Measurements from ENCODE around the gene FLT4. TPM values are rescaled to one million over a fixed set of nuclear protein-coding genes. Genes with fewer than 3 reads are reported as not detected.

FLT4 gene
- total RNA-seq, 1 experiment from 2014 or later: 6.3 TPM

GRCh38 chr5:180629831-180630382 is 19.5 kb downstream of the FLT4 start:
- no peak overlapping the region for H2BK15ac ChIP-seq (ENCODE audit: low read depth, low read length)
- no peaks in the 10 kb centered on the region for H3K9me3 ChIP-seq (ENCODE audit: control insufficient read depth, low read depth, low read length)
- H3K4me1 Mint-ChIP-seq: peaks cover 5 to 6% of the 10 kb centered on the region in 2 experiments; a peak in 2 of 4 replicates
- H3K27ac Mint-ChIP-seq: no peak overlapping the region; a peak in 1 of 7 replicates
- H3K23ac ChIP-seq (ENCODE audit: insufficient read length, low read depth, low read length): no peak overlapping the region
- H3T11ph ChIP-seq (ENCODE audit: low read length): no peak overlapping the region
- H3K4me2 ChIP-seq (ENCODE audit: insufficient read depth, insufficient read length, low read length): no peak overlapping the region
- H2BK12ac ChIP-seq (ENCODE audit: insufficient read length, low read depth, low read length): no peak overlapping the region
- no peak overlapping the region for H3K56ac ChIP-seq (ENCODE audit: insufficient read length, low read depth, low read length)
- no peak overlapping the region for H4K8ac ChIP-seq (replicated peaks; ENCODE audit: insufficient read length, low read depth, low read length)
- WGBS (ENCODE audit: extremely low coverage, insufficient read length, low lambda C conversion rate): no CpG with 5 or more reads among the region's 25 CpGs
- no peaks in the 10 kb centered on the region for H3K36me3 Mint-ChIP-seq (ENCODE audit: insufficient read depth in 1 of 3, low read depth in 3 of 3)
- H3K9ac ChIP-seq (ENCODE audit: extremely low read depth, insufficient read length, low read length): no peak overlapping the region
- no peaks in the 10 kb centered on the region for H3K79me2 ChIP-seq (ENCODE audit: insufficient read depth, low read length)
- no peak overlapping the region for H2AK5ac ChIP-seq (ENCODE audit: insufficient read length, low read length)
- DNase-seq: no peak
- no peak overlapping the region for H3K14ac ChIP-seq (ENCODE audit: insufficient read depth, low read length)
- no peak overlapping the region for H2BK5ac ChIP-seq (ENCODE audit: insufficient read length, low read length)
- H3K4me1 ChIP-seq (ENCODE audit: insufficient read depth, low read length): no peaks in the 10 kb centered on the region
- TF ChIP-seq CTCF (conservative IDR thresholded peaks at IDR 0.05): no peak
- H3K4ac ChIP-seq (ENCODE audit: low read depth, low read length): no peak overlapping the region
- H2AFZ ChIP-seq (ENCODE audit: low read length): no peak overlapping the region
- H4K91ac ChIP-seq (ENCODE audit: insufficient read length, low read depth, low read length): no peak overlapping the region
- no peak overlapping the region for H3K4me3 Mint-ChIP-seq
- H3K27me3 ChIP-seq (ENCODE audit: insufficient read depth, low read length): no peaks in the 10 kb centered on the region
- no peak overlapping the region for H2BK20ac ChIP-seq (ENCODE audit: low read depth, low read length, poor library complexity, severe bottlenecking)
- peaks cover 2% of the 10 kb centered on the region; the same call in 1 of the 2 replicates for H3K27me3 Mint-ChIP-seq (ENCODE audit: low read depth)
- H3K27ac ChIP-seq (ENCODE audit: insufficient read length, low read depth, low read length): no peak overlapping the region
- no peak overlapping the region for H3K18ac ChIP-seq (ENCODE audit: insufficient read length, low read depth, low read length)
- H4K20me1 ChIP-seq (ENCODE audit: control insufficient read depth, insufficient read depth, insufficient read length): no peaks in the 10 kb centered on the region
- H3K23me2 ChIP-seq (ENCODE audit: insufficient read length, low read depth, low read length, poor library complexity, severe bottlenecking): no peaks in the 10 kb centered on the region
- H3K79me1 ChIP-seq (ENCODE audit: insufficient read depth, low read depth, low read length, poor library complexity, severe bottlenecking): no peaks in the 10 kb centered on the region
- no peak overlapping the region for H2BK120ac ChIP-seq (ENCODE audit: low read depth, low read length, poor library complexity, severe bottlenecking)
- no peak overlapping the region for H4K5ac ChIP-seq (ENCODE audit: insufficient read length, low read depth, low read length)
- 0 out of 5 replicates have a peak, but pooled peaks cover 0 to 2% of the 10 kb centered on the region in 2 experiments for H3K9me3 Mint-ChIP-seq

Data from H9 (cell line).